H9 (cell line): ENCODE data around the gene ZNF774. TPM values are rescaled to one million over a fixed set of nuclear protein-coding genes. Genes with fewer than 3 reads are reported as not detected.

ENCODE experiments used
- DNase-seq: peaks from one replicate; pipeline ENCODE4 v3.0.0-alpha.2; 2017
- H2AFZ ChIP-seq: one replicate; pipeline ENCODE4 v1.6.1; 2013; ENCODE audit warnings: mild to moderate bottlenecking, low read length, control low read depth, moderate library complexity
- H2AK5ac ChIP-seq: 2 replicates; pipeline ENCODE4 v1.6.1; 2013; ENCODE audit warnings: low read length, control low read depth, mixed read lengths; ENCODE audit not compliant: insufficient read length
- H2BK120ac ChIP-seq: one replicate; pipeline ENCODE4 v1.6.1; 2013; ENCODE audit warnings: low read depth, mild to moderate bottlenecking, low read length, control low read depth, inconsistent platforms; ENCODE audit not compliant: poor library complexity, severe bottlenecking
- H2BK12ac ChIP-seq: 2 replicates; pipeline ENCODE4 v1.6.1; 2013; ENCODE audit warnings: low read length, control low read depth, mixed read lengths, low read depth; ENCODE audit not compliant: insufficient read length
- H2BK15ac ChIP-seq: 2 replicates; pipeline ENCODE4 v1.6.1; 2013; ENCODE audit warnings: low read depth, low read length, control low read depth
- H2BK20ac ChIP-seq: one replicate; pipeline ENCODE4 v1.6.1; 2013; ENCODE audit warnings: low read depth, mild to moderate bottlenecking, low read length, control low read depth, inconsistent platforms; ENCODE audit not compliant: poor library complexity, severe bottlenecking
- H2BK5ac ChIP-seq: 2 replicates; pipeline ENCODE4 v1.6.1; 2013; ENCODE audit warnings: low read length, control low read depth, mixed read lengths; ENCODE audit not compliant: insufficient read length
- H3K14ac ChIP-seq: 2 replicates; pipeline ENCODE4 v1.6.1; 2013; ENCODE audit warnings: low read length, control low read depth; ENCODE audit not compliant: insufficient read depth
- H3K18ac ChIP-seq: 2 replicates; pipeline ENCODE4 v1.6.1; 2013; ENCODE audit warnings: low read depth, mild to moderate bottlenecking, mixed read lengths, low read length, control low read depth; ENCODE audit not compliant: insufficient read length
- H3K23ac ChIP-seq: 2 replicates; pipeline ENCODE4 v1.6.1; 2013; ENCODE audit warnings: low read length, control low read depth, mixed read lengths, low read depth; ENCODE audit not compliant: insufficient read length
- H3K23me2 ChIP-seq: 2 replicates; pipeline ENCODE4 v1.6.1; 2013; ENCODE audit warnings: low read depth, mild to moderate bottlenecking, mixed read lengths, low read length, control low read depth; ENCODE audit not compliant: insufficient read length, poor library complexity, severe bottlenecking
- H3K27ac ChIP-seq: 2 replicates; pipeline ENCODE4 v1.5.1; 2013; ENCODE audit warnings: low read length, control low read depth, mixed read lengths, low read depth; ENCODE audit not compliant: insufficient read length
- H3K27me3 ChIP-seq: 2 replicates; pipeline ENCODE4 v1.6.1; 2013; ENCODE audit warnings: low read length, control low read depth, inconsistent platforms; ENCODE audit not compliant: insufficient read depth
- H3K4ac ChIP-seq: 2 replicates; pipeline ENCODE4 v1.6.1; 2013; ENCODE audit warnings: low read depth, mild to moderate bottlenecking, control low read depth, inconsistent platforms, low read length, moderate library complexity
- H3K4me1 ChIP-seq: 2 replicates; pipeline ENCODE4 v1.6.1; 2013; ENCODE audit warnings: low read length, control low read depth, inconsistent platforms; ENCODE audit not compliant: insufficient read depth
- H3K4me2 ChIP-seq: 2 replicates; pipeline ENCODE4 v1.6.1; 2013; ENCODE audit warnings: low read length, control low read depth, mixed read lengths; ENCODE audit not compliant: insufficient read length, insufficient read depth
- H3K56ac ChIP-seq: 2 replicates; pipeline ENCODE4 v1.6.1; 2013; ENCODE audit warnings: low read depth, mild to moderate bottlenecking, mixed read lengths, low read length, control low read depth; ENCODE audit not compliant: insufficient read length
- H3K79me1 ChIP-seq: 2 replicates; pipeline ENCODE4 v1.6.1; 2013; ENCODE audit warnings: low read depth, mild to moderate bottlenecking, moderate library complexity, low read length, control low read depth, inconsistent platforms; ENCODE audit not compliant: insufficient read depth, poor library complexity, severe bottlenecking
- H3K79me2 ChIP-seq: 2 replicates; pipeline ENCODE4 v1.6.1; 2013; ENCODE audit warnings: low read length, control low read depth, inconsistent platforms; ENCODE audit not compliant: insufficient read depth
- H3K9ac ChIP-seq: 2 replicates; pipeline ENCODE4 v1.6.1; 2013; ENCODE audit warnings: low read length, control low read depth, mixed read lengths; ENCODE audit not compliant: insufficient read length; ENCODE audit errors: extremely low read depth
- H3K9me3 ChIP-seq: one replicate; pipeline ENCODE4 v1.6.1; 2013; ENCODE audit warnings: low read depth, low read length, inconsistent platforms; ENCODE audit not compliant: control insufficient read depth
- H3T11ph ChIP-seq: one replicate; pipeline ENCODE4 v1.6.1; 2013; ENCODE audit warnings: mild to moderate bottlenecking, low read length, control low read depth, inconsistent platforms
- H4K20me1 ChIP-seq: one replicate; pipeline ENCODE4 v1.6.1; 2013; ENCODE audit not compliant: control insufficient read depth, insufficient read length, insufficient read depth
- H4K5ac ChIP-seq: 2 replicates; pipeline ENCODE4 v1.6.1; 2013; ENCODE audit warnings: low read depth, mild to moderate bottlenecking, mixed read lengths, low read length, control low read depth; ENCODE audit not compliant: insufficient read length
- H4K8ac ChIP-seq: replicated peaks from 2 replicates; pipeline ENCODE4 v1.6.1; 2013; ENCODE audit warnings: low read length, control low read depth, mixed read lengths, low read depth; ENCODE audit not compliant: insufficient read length
- H4K91ac ChIP-seq: 2 replicates; pipeline ENCODE4 v1.6.1; 2013; ENCODE audit warnings: low read depth, mild to moderate bottlenecking, moderate library complexity, mixed read lengths, low read length, control low read depth; ENCODE audit not compliant: insufficient read length
- H3K27ac Mint-ChIP-seq, 3 experiments: 2 replicates in 2 of 3; 3 replicates in 1 of 3; pipeline ENCODE4 v1.8.0; 2020 to 2021; ENCODE audit warnings: mixed read lengths in 3 of 3, mild to moderate bottlenecking in 1 of 3, moderate library complexity in 1 of 3
- H3K27me3 Mint-ChIP-seq: 2 replicates; pipeline ENCODE4 v1.8.0; 2021; ENCODE audit warnings: low read depth, mild to moderate bottlenecking, moderate library complexity, mixed read lengths
- H3K36me3 Mint-ChIP-seq, 3 experiments: 2 replicates in 2 of 3; 3 replicates in 1 of 3; pipeline ENCODE4 v1.8.0; 2020 to 2021; ENCODE audit warnings: low read depth in 3 of 3, mixed read lengths in 3 of 3; ENCODE audit not compliant: insufficient read depth in 1 of 3
- H3K4me1 Mint-ChIP-seq, 2 experiments: 2 replicates each; pipeline ENCODE4 v1.8.0; 2020; ENCODE audit warnings: mixed read lengths in 2 of 2
- H3K4me3 Mint-ChIP-seq, 2 experiments: 2 replicates in 1 of 2; 3 replicates in 1 of 2; pipeline ENCODE4 v1.8.0; 2020 to 2021; ENCODE audit warnings: mild to moderate bottlenecking in 2 of 2, mixed read lengths in 2 of 2, moderate library complexity in 1 of 2
- H3K9me3 Mint-ChIP-seq, 2 experiments: 2 replicates in 1 of 2; 3 replicates in 1 of 2; pipeline ENCODE4 v1.8.0; 2020; ENCODE audit warnings: mild to moderate bottlenecking in 2 of 2, mixed read lengths in 2 of 2, moderate library complexity in 1 of 2
- WGBS: extraction: QIAGEN DNeasy Blood & Tissue Kit; methylation state at CpG from one replicate; pipeline ENCODE4 v1.1.7; 2013; ENCODE audit warnings: missing lambda C conversion rate, low lambda C conversion rate, mixed read lengths; ENCODE audit not compliant: insufficient read length; ENCODE audit errors: extremely low coverage; 5-methylcytosine and 5-hydroxymethylcytosine counted together
- total RNA-seq: library from RNA; stranded (reverse); gene quantifications from 2 replicates; pipeline ENCODE4 v1.2.1, GENCODE V29; 2021
- TF ChIP-seq, protein P1 (sequence below): fragments of 200-600 bp; sonication (generic); conservative IDR thresholded peaks from 3 replicates; pipeline ENCODE4 v1.8.0; 2021; ENCODE audit warnings: antibody characterized with exemption, mild to moderate bottlenecking

The ZNF774 gene
- total RNA-seq, 1 experiment from 2014 or later: 2.5 TPM

DNA sequence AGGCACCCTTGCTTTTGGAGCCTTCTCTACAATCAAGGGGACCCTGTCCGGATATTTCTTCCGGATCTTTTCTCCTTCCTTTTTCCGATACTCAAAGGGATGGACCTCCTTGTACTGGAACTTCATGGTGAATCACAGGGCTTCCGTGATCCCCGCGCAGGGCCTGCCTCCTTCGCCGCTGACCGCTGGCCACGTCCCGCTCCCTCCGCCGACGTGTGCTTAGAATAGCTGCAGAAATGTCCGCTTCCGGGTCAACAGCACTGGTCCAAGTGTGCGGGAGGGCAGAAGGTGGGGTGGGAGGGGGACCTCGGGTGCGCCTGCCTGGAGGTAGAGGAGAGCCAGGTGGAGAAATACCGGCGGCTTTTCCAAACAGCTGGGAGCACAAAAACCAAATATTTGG is 3.0 kb upstream of the ZNF774 start:
- Mint-ChIP-seq H3K27ac (no peak overlapping the region), H3K4me1 (peaks cover 4 to 5% of the 10 kb centered on the region in 2 experiments; a peak in 2 of 4 replicates), H3K36me3 (no peaks in the 10 kb centered on the region), H3K9me3 (no peaks in the 10 kb centered on the region), H3K4me3 (no peak overlapping the region), H3K27me3 (peaks cover 15% of the 10 kb centered on the region)
- Histone ChIP-seq H3K23ac (no peak overlapping the region), H3K4me1 (no peaks in the 10 kb centered on the region; the same call in 1 of the 2 replicates), H3K4ac (no peak overlapping the region), H3T11ph (no peak overlapping the region), H3K14ac (no peak overlapping the region), H3K79me1 (no peaks in the 10 kb centered on the region), H3K23me2 (peaks cover 10% of the 10 kb centered on the region), H3K4me2 (no peak overlapping the region), H3K56ac (no peak overlapping the region), H3K27me3 (no peaks in the 10 kb centered on the region), H3K79me2 (no peaks in the 10 kb centered on the region), H3K9me3 (no peaks in the 10 kb centered on the region), H4K8ac (no peak overlapping the region), H2AFZ (no peak overlapping the region), H2BK120ac (no peak overlapping the region), H2BK20ac (no peak overlapping the region), H4K20me1 (no peaks in the 10 kb centered on the region), H3K9ac (no peak overlapping the region), H2AK5ac (no peak overlapping the region), H2BK5ac (no peak overlapping the region), H3K27ac (no peak overlapping the region), H2BK15ac (no peak overlapping the region), H3K18ac (no peak overlapping the region), H4K5ac (no peak overlapping the region), H2BK12ac (no peak overlapping the region), H4K91ac (no peak overlapping the region)
- no peak for DNase-seq
- TF ChIP-seq, protein P1, sequence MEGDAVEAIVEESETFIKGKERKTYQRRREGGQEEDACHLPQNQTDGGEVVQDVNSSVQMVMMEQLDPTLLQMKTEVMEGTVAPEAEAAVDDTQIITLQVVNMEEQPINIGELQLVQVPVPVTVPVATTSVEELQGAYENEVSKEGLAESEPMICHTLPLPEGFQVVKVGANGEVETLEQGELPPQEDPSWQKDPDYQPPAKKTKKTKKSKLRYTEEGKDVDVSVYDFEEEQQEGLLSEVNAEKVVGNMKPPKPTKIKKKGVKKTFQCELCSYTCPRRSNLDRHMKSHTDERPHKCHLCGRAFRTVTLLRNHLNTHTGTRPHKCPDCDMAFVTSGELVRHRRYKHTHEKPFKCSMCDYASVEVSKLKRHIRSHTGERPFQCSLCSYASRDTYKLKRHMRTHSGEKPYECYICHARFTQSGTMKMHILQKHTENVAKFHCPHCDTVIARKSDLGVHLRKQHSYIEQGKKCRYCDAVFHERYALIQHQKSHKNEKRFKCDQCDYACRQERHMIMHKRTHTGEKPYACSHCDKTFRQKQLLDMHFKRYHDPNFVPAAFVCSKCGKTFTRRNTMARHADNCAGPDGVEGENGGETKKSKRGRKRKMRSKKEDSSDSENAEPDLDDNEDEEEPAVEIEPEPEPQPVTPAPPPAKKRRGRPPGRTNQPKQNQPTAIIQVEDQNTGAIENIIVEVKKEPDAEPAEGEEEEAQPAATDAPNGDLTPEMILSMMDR: no peak
- no CpG with 5 or more reads among the region's 21 CpGs for WGBS
